ENCODE results near the gene TGIF2. TPM values are rescaled to one million over a fixed set of nuclear protein-coding genes. Genes with fewer than 3 reads are reported as not detected.
A peak's percentile ranks its signal among the peaks of the same experiment; 100 is the strongest.

TGIF2 gene
- total and polyA plus RNA-seq, 12 donors: 3.4 to 17.9 (median 11.2) TPM

DNA sequence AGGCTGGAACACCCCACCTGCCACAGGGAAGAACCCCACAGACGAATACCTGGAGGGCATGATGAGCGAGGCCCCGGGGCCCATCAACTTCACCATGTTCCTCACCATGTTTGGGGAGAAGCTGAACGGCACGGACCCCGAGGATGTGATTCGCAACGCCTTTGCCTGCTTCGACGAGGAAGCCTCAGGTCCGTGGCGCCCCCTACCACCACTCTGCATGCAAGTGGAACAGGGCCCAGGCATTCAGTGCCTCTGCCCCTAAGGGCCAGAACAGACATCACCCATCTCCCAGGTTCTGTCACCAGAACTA lies 25.4 kb upstream of the TGIF2 start:
- no peak overlapping the region for H3K4me3 ChIP-seq
- H3K27ac ChIP-seq: peak overlapping the region in 1 of 5 donors; percentile 33
- no peaks in the 10 kb centered on the region for H3K9me3 ChIP-seq (replicated peaks in 1 of 3)
- peak in 2 of 7 donors; percentile 33 to 44 for DNase-seq
- H3K27me3 ChIP-seq: no peaks in the 10 kb centered on the region
- intact Hi-C loops (cut with DNase I): no loop called here
- 60 to 76% (median 74%) methylated on average over 10 to 12 of the region's 12 CpGs; no CpG with 5 or more reads in 1 of the 4 donors for WGBS, 4 donors
- H3K36me3 ChIP-seq (replicated peaks in 1 of 2): peaks cover 0 to 47% of the 10 kb centered on the region in 2 donors
- peaks cover 20 to 57% of the 10 kb centered on the region in 2 donors for H3K4me1 ChIP-seq (replicated peaks in 1 of 2)
- TF ChIP-seq POLR2A (IDR thresholded peaks at IDR 0.05) (no peak), CTCF (IDR thresholded peaks at IDR 0.05) (peak in 4 of 6 experiments; percentile 8 to 20 (median 10))

- H3K4me1 ChIP-seq (replicated peaks in 1 of 2): peaks cover 13 to 49% of the 10 kb centered on the region in 2 donors
- H3K4me3 ChIP-seq: no peak overlapping the region
- H3K27ac ChIP-seq: peak overlapping the region in 3 of 5 donors; percentile 50 to 82 (median 74)
- intact Hi-C loops (cut with DNase I): no loop called here
- H3K36me3 ChIP-seq (replicated peaks in 1 of 2): peaks cover 0 to 47% of the 10 kb centered on the region in 2 donors
- whole genome bisulfite sequencing, 4 donors: 83 to 86% (median 85%) methylated on average over 15 to 23 of the region's 23 CpGs
- no peaks in the 10 kb centered on the region for H3K9me3 ChIP-seq (replicated peaks in 1 of 3)
- TF ChIP-seq POLR2A (IDR thresholded peaks at IDR 0.05) (no peak), CTCF (IDR thresholded peaks at IDR 0.05) (no peak)
- H3K27me3 ChIP-seq: no peaks in the 10 kb centered on the region
- DNase-seq: peak in 1 of 7 donors; percentile 30
Measured at GRCh38 chr20:36548704-36549627, 24.4 kb upstream of the TGIF2 start.

- TF ChIP-seq CTCF (IDR thresholded peaks at IDR 0.05) (no peak), POLR2A (IDR thresholded peaks at IDR 0.05) (no peak)
- intact Hi-C loops (cut with DNase I): no loop called here
- H3K9me3 ChIP-seq (replicated peaks in 1 of 3): no peaks in the 10 kb centered on the region
- no peaks in the 10 kb centered on the region for H3K27me3 ChIP-seq
- H3K4me3 ChIP-seq: no peak overlapping the region
- 81 to 93% (median 85%) methylated on average over 9 of the region's 9 CpGs for WGBS, 4 donors
- peaks cover 0 to 47% of the 10 kb centered on the region in 2 donors for H3K36me3 ChIP-seq (replicated peaks in 1 of 2)
- H3K27ac ChIP-seq: peak overlapping the region; percentile 36 to 82 (median 63)
- peak in 1 of 7 donors; percentile 25 for DNase-seq
- H3K4me1 ChIP-seq (replicated peaks in 1 of 2): peaks cover 6 to 43% of the 10 kb centered on the region in 2 donors
Measured at GRCh38 chr20:36549628-36549941, 23.8 kb upstream of the TGIF2 start.

GRCh38 chr20:36549942-36550789 lies 23.2 kb upstream of the TGIF2 start:
- WGBS, 4 donors: 67 to 78% (median 71%) methylated on average over 1 to 16 of the region's 16 CpGs
- Histone ChIP-seq H3K4me3 (no peak overlapping the region), H3K27me3 (no peaks in the 10 kb centered on the region), H3K9me3 (replicated peaks in 1 of 3) (no peaks in the 10 kb centered on the region), H3K4me1 (replicated peaks in 1 of 2) (peaks cover under 1 to 37% of the 10 kb centered on the region in 2 donors), H3K36me3 (replicated peaks in 1 of 2) (peaks cover 0 to 43% of the 10 kb centered on the region in 2 donors), H3K27ac (peak overlapping the region; percentile 50 to 82 (median 74))
- peak in 2 of 7 donors; percentile 31 to 66 for DNase-seq
- TF ChIP-seq POLR2A (IDR thresholded peaks at IDR 0.05): no peak
- TF ChIP-seq CTCF (IDR thresholded peaks at IDR 0.05): no peak
- intact Hi-C loops (cut with DNase I): loop anchor here in 1 of 2 donors (10.0 kb wide), 1 partner anchor 205 kb away; no protein-coding TSS in a partner anchor

All from adrenal gland (tissue), 12 donors.